Measurements from ENCODE around the gene CLRN2.

DNA sequence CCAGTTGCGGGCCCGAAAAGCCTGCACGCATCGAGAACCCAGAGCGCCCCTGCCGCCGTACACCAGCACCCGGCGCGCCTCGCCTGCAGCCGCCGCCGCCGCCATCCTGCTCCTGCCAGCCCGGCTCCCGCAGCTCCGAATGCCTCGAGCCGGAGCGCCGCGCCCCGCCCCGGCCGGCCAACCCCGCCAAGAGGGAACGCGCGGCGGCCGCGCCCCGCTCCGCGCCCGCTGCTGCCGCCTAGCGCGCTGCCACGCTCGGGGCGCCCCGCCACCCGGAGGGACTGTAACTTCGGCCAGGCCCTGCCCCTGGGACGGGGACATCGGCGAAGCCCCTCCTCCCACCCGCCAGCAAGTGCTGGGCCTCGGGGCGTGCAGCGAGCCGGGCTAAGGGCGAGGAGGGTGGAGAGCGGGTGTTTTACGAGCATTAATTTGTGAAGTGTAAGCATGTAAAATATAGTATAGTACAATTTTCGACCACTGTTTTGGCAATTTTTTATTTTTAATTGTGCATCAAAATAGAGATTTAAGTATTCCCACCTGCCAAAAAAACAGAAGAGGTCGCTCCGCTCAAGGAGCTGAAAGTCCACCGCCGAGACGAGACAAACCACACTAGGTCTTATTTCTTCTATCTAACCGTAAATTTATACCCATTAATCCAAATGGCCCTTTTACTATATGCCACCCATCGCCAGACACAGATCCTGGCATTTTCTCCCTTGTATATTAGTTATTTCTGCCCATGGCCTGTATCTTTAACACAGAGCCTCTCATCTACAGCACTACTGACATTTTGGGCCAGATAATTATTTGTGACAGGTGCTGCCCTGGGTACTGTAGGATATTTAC, 2.8 kb upstream of the CLRN2 start, which contains the start of gene QDPR:
- no peak for TF ChIP-seq ZFP3 (CRISPR knock-in tag; IDR thresholded peaks at IDR 0.05)
- no peak for TF ChIP-seq BACH2 (CRISPR knock-in tag; IDR thresholded peaks at IDR 0.05; ENCODE audit: borderline replicate concordance)
- TF ChIP-seq ZFP30 (CRISPR knock-in tag; IDR thresholded peaks at IDR 0.05): no peak
- no peak for TF ChIP-seq ZC3H10 (CRISPR knock-in tag; IDR thresholded peaks at IDR 0.05)
- no peak; the same call in 1 of the 2 replicates for TF ChIP-seq TCF4 (CRISPR knock-in tag; IDR thresholded peaks at IDR 0.05; ENCODE audit: borderline replicate concordance)
- TF ChIP-seq CSDC2 (CRISPR knock-in tag; IDR thresholded peaks at IDR 0.05): no peak
- no peak for TF ChIP-seq RARB (CRISPR knock-in tag; IDR thresholded peaks at IDR 0.05)
- no peak for TF ChIP-seq ZNF8 (CRISPR knock-in tag; IDR thresholded peaks at IDR 0.05)
- TF ChIP-seq PPARA (CRISPR knock-in tag; IDR thresholded peaks at IDR 0.05; ENCODE audit: borderline replicate concordance): no peak
